HEK293 (cell line): ENCODE results near the gene CYB5R3.
A peak's percentile ranks its signal among the peaks of the same experiment; 100 is the strongest.

Experiments used
- BCL11B ChIP-seq: fragments of 450-650 bp; formaldehyde crosslinking; IDR thresholded peaks from 2 replicates; pipeline ENCODE4 v1.5.1; 2016; ENCODE audit warnings: low read depth, missing biosample characterization, missing genetic modification characterization
- GLI4 ChIP-seq: fragments of 450-650 bp; formaldehyde crosslinking; IDR thresholded peaks from 2 replicates; pipeline ENCODE4 v1.5.1; 2016; ENCODE audit warnings: missing biosample characterization, missing genetic modification characterization
- GLIS2 ChIP-seq: fragments of 450-650 bp; formaldehyde crosslinking; IDR thresholded peaks from 2 replicates; pipeline ENCODE4 v1.5.1; 2016; ENCODE audit warnings: missing biosample characterization, missing genetic modification characterization
- HOXD13 ChIP-seq: sonication (generic); formaldehyde crosslinking; IDR thresholded peaks from 2 replicates; pipeline ENCODE4 v1.8.0; 2022; ENCODE audit warnings: missing genetic modification reagents, borderline replicate concordance
- KLF1 ChIP-seq: fragments of 450-650 bp; formaldehyde crosslinking; IDR thresholded peaks from 2 replicates; pipeline ENCODE4 v1.5.1; 2016; ENCODE audit warnings: missing biosample characterization, missing genetic modification characterization
- SETDB1 ChIP-seq: IDR thresholded peaks from one replicate; pipeline ENCODE4 v1.6.1; 2017; ENCODE audit warnings: mild to moderate bottlenecking, low read length, moderate library complexity, mixed read lengths; ENCODE audit not compliant: insufficient read length
- YY2 ChIP-seq: fragments of 450-650 bp; formaldehyde crosslinking; IDR thresholded peaks from 2 replicates; pipeline ENCODE4 v1.5.1; 2016; ENCODE audit warnings: missing biosample characterization, missing genetic modification characterization
- ZNF175 ChIP-seq: fragments of 450-650 bp; formaldehyde crosslinking; IDR thresholded peaks from 2 replicates; pipeline ENCODE4 v1.5.1; 2016; ENCODE audit warnings: missing biosample characterization, missing genetic modification characterization
- ZNF202 ChIP-seq: fragments of 450-650 bp; formaldehyde crosslinking; IDR thresholded peaks from 2 replicates; pipeline ENCODE4 v1.5.1; 2016; ENCODE audit warnings: missing biosample characterization, missing genetic modification characterization, borderline replicate concordance
- ZNF223 ChIP-seq: fragments of 450-650 bp; formaldehyde crosslinking; IDR thresholded peaks from 2 replicates; pipeline ENCODE4 v1.5.1; 2016; ENCODE audit warnings: missing biosample characterization, missing genetic modification characterization
- ZNF292 ChIP-seq: fragments of 450-650 bp; formaldehyde crosslinking; IDR thresholded peaks from 2 replicates; pipeline ENCODE4 v1.5.1; 2016; ENCODE audit warnings: low read depth, missing biosample characterization, missing genetic modification characterization, borderline replicate concordance
- ZNF335 ChIP-seq: fragments of 450-650 bp; formaldehyde crosslinking; conservative IDR thresholded peaks from 2 replicates; pipeline ENCODE4 v1.5.1; 2016; ENCODE audit warnings: missing biosample characterization, missing genetic modification characterization
- ZNF394 ChIP-seq: fragments of 450-650 bp; formaldehyde crosslinking; IDR thresholded peaks from 2 replicates; pipeline ENCODE4 v1.5.1; 2016; ENCODE audit warnings: missing biosample characterization, missing genetic modification characterization, mild to moderate bottlenecking, moderate library complexity, borderline replicate concordance
- ZNF423 ChIP-seq: fragments of 450-650 bp; formaldehyde crosslinking; IDR thresholded peaks from 2 replicates; pipeline ENCODE4 v1.5.1; 2016; ENCODE audit warnings: missing biosample characterization, missing genetic modification characterization
- ZNF530 ChIP-seq: fragments of 450-650 bp; formaldehyde crosslinking; IDR thresholded peaks from 2 replicates; pipeline ENCODE4 v1.5.1; 2016; ENCODE audit warnings: low read depth, missing biosample characterization, missing genetic modification characterization
- ZNF555 ChIP-seq: fragments of 450-650 bp; formaldehyde crosslinking; conservative IDR thresholded peaks from 2 replicates; pipeline ENCODE4 v1.5.1; 2017; ENCODE audit warnings: missing biosample characterization, mild to moderate bottlenecking, missing genetic modification characterization, inconsistent platforms
- ZNF600 ChIP-seq: fragments of 450-650 bp; formaldehyde crosslinking; IDR thresholded peaks from 2 replicates; pipeline ENCODE4 v1.5.1; 2016; ENCODE audit warnings: missing biosample characterization, missing genetic modification characterization
- ZNF654 ChIP-seq: fragments of 450-650 bp; formaldehyde crosslinking; IDR thresholded peaks from 2 replicates; pipeline ENCODE4 v1.5.1; 2016; ENCODE audit warnings: low read depth, missing biosample characterization, missing genetic modification characterization
- ZNF707 ChIP-seq: fragments of 450-650 bp; formaldehyde crosslinking; IDR thresholded peaks from 2 replicates; pipeline ENCODE4 v1.5.1; 2016; ENCODE audit warnings: missing biosample characterization, missing genetic modification characterization
- ZNF76 ChIP-seq: fragments of 450-650 bp; formaldehyde crosslinking; IDR thresholded peaks from 2 replicates; pipeline ENCODE4; 2016; ENCODE audit warnings: low read depth, missing biosample characterization, missing genetic modification characterization, borderline replicate concordance
- ZNF777 ChIP-seq: fragments of 450-650 bp; formaldehyde crosslinking; IDR thresholded peaks from 2 replicates; pipeline ENCODE4 v1.5.1; 2017; ENCODE audit warnings: missing biosample characterization, missing genetic modification characterization, borderline replicate concordance
- ZNF792 ChIP-seq: fragments of 450-650 bp; formaldehyde crosslinking; IDR thresholded peaks from 2 replicates; pipeline ENCODE4 v1.5.1; 2016; ENCODE audit warnings: missing biosample characterization, missing genetic modification characterization
- ZXDB ChIP-seq: fragments of 450-650 bp; formaldehyde crosslinking; IDR thresholded peaks from 2 replicates; pipeline ENCODE4 v1.5.1; 2016; ENCODE audit warnings: missing biosample characterization, missing genetic modification characterization
- TF ChIP-seq, protein P1 (sequence below): fragments of 450-650 bp; formaldehyde crosslinking; IDR thresholded peaks from 2 replicates; pipeline ENCODE4 v1.5.1; 2016; ENCODE audit warnings: missing biosample characterization, missing genetic modification characterization, low read depth
- TF ChIP-seq, protein P2 (sequence below): fragments of 450-650 bp; formaldehyde crosslinking; IDR thresholded peaks from 2 replicates; pipeline ENCODE4 v1.5.1; 2016; ENCODE audit warnings: missing biosample characterization, missing genetic modification characterization
- TF ChIP-seq, protein P3 (sequence below): fragments of 450-650 bp; formaldehyde crosslinking; IDR thresholded peaks from 2 replicates; pipeline ENCODE4 v1.5.1; 2016; ENCODE audit warnings: missing biosample characterization, missing genetic modification characterization
- TF ChIP-seq, protein P4 (sequence below): fragments of 450-650 bp; formaldehyde crosslinking; conservative IDR thresholded peaks from 2 replicates; pipeline ENCODE4 v1.5.1; 2016; ENCODE audit warnings: low read depth, missing biosample characterization, missing genetic modification characterization

CYB5R3 gene

DNA sequence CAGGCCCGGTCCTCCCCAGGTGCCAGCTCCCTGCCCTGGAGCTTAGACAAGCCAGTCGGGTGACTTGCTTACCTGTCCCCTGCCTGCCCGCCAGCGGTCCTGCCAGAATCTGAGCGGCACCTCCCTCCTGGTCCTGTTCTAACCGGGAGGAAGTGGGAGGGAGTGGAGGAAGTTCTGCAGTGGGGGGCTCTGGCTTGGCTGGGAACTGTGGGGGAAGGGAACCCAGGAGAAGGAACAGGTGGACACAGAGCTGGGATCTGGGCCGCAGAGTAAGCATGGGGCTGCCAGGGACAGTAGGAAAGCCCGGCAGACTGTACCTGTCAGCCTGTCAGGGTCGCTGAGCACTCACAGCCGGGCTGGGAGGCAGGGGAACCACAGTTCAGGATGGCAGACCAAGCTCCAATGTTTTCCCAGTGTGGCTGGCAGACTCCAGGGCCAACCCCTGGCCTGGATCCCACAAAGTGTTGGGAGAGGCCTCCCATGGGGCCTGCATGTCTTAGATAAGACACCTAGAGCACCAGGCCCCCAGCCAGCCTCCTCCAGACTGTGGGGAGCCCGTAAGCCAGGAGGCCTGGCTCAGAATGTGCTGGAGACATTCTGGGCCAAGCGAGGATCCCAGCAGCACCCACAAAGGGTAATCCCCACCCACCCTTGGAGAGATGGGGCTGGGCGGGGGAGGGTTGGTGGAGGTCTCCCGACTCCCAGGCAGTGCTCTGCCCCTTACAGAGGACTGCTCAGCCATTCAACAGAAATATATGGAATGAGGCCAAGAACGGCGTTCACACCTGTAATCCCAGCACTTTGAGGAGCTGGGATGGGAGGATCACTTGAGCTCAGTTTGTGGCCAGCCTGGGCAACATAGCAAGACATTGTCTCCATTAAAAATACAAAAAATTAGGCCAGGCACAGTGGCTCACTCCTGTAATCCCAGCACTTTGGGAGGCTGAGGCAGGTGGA is 2.3 kb downstream of the CYB5R3 start (continued):
- no peak for TF ChIP-seq YY2 (tag by site-specific recombination)
- no peak for TF ChIP-seq GLI4 (tag by site-specific recombination)
- no peak for TF ChIP-seq ZNF777
- TF ChIP-seq ZNF292, result no peak
- TF ChIP-seq ZNF423 (tag by site-specific recombination), result peak; percentile 38; the same call in 1 of the 2 replicates
- TF ChIP-seq HOXD13, result no peak
- TF ChIP-seq ZNF175 (tag by site-specific recombination), result no peak
- no peak for TF ChIP-seq ZNF394
- peak; percentile 40 for TF ChIP-seq GLIS2 (tag by site-specific recombination)
- TF ChIP-seq, protein P1, sequence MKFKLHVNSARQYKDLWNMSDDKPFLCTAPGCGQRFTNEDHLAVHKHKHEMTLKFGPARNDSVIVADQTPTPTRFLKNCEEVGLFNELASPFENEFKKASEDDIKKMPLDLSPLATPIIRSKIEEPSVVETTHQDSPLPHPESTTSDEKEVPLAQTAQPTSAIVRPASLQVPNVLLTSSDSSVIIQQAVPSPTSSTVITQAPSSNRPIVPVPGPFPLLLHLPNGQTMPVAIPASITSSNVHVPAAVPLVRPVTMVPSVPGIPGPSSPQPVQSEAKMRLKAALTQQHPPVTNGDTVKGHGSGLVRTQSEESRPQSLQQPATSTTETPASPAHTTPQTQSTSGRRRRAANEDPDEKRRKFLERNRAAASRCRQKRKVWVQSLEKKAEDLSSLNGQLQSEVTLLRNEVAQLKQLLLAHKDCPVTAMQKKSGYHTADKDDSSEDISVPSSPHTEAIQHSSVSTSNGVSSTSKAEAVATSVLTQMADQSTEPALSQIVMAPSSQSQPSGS (tag by site-specific recombination), result no peak
- TF ChIP-seq SETDB1, result no peak
- no peak for TF ChIP-seq ZNF223 (tag by site-specific recombination)
- TF ChIP-seq, protein P2, sequence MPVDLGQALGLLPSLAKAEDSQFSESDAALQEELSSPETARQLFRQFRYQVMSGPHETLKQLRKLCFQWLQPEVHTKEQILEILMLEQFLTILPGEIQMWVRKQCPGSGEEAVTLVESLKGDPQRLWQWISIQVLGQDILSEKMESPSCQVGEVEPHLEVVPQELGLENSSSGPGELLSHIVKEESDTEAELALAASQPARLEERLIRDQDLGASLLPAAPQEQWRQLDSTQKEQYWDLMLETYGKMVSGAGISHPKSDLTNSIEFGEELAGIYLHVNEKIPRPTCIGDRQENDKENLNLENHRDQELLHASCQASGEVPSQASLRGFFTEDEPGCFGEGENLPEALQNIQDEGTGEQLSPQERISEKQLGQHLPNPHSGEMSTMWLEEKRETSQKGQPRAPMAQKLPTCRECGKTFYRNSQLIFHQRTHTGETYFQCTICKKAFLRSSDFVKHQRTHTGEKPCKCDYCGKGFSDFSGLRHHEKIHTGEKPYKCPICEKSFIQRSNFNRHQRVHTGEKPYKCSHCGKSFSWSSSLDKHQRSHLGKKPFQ (tag by site-specific recombination), result peak; percentile 85
- TF ChIP-seq BCL11B, result no peak
- TF ChIP-seq ZNF530 (tag by site-specific recombination), result no peak
- TF ChIP-seq ZNF707 (tag by site-specific recombination), result no peak
- peak; percentile 48; the same call in 1 of the 2 replicates for TF ChIP-seq ZNF600
- peak; percentile 39; the same call in 1 of the 2 replicates for TF ChIP-seq KLF1 (tag by site-specific recombination)
- no peak for TF ChIP-seq ZNF202 (tag by site-specific recombination)
- peak; percentile 62 for TF ChIP-seq ZNF335 (tag by site-specific recombination)
- TF ChIP-seq, protein P3, sequence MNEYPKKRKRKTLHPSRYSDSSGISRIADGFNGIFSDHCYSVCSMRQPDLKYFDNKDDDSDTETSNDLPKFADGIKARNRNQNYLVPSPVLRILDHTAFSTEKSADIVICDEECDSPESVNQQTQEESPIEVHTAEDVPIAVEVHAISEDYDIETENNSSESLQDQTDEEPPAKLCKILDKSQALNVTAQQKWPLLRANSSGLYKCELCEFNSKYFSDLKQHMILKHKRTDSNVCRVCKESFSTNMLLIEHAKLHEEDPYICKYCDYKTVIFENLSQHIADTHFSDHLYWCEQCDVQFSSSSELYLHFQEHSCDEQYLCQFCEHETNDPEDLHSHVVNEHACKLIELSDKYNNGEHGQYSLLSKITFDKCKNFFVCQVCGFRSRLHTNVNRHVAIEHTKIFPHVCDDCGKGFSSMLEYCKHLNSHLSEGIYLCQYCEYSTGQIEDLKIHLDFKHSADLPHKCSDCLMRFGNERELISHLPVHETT (tag by site-specific recombination), result no peak
- TF ChIP-seq ZNF555 (tag by site-specific recombination), result no peak
- no peak for TF ChIP-seq ZXDB
- TF ChIP-seq, protein P4, sequence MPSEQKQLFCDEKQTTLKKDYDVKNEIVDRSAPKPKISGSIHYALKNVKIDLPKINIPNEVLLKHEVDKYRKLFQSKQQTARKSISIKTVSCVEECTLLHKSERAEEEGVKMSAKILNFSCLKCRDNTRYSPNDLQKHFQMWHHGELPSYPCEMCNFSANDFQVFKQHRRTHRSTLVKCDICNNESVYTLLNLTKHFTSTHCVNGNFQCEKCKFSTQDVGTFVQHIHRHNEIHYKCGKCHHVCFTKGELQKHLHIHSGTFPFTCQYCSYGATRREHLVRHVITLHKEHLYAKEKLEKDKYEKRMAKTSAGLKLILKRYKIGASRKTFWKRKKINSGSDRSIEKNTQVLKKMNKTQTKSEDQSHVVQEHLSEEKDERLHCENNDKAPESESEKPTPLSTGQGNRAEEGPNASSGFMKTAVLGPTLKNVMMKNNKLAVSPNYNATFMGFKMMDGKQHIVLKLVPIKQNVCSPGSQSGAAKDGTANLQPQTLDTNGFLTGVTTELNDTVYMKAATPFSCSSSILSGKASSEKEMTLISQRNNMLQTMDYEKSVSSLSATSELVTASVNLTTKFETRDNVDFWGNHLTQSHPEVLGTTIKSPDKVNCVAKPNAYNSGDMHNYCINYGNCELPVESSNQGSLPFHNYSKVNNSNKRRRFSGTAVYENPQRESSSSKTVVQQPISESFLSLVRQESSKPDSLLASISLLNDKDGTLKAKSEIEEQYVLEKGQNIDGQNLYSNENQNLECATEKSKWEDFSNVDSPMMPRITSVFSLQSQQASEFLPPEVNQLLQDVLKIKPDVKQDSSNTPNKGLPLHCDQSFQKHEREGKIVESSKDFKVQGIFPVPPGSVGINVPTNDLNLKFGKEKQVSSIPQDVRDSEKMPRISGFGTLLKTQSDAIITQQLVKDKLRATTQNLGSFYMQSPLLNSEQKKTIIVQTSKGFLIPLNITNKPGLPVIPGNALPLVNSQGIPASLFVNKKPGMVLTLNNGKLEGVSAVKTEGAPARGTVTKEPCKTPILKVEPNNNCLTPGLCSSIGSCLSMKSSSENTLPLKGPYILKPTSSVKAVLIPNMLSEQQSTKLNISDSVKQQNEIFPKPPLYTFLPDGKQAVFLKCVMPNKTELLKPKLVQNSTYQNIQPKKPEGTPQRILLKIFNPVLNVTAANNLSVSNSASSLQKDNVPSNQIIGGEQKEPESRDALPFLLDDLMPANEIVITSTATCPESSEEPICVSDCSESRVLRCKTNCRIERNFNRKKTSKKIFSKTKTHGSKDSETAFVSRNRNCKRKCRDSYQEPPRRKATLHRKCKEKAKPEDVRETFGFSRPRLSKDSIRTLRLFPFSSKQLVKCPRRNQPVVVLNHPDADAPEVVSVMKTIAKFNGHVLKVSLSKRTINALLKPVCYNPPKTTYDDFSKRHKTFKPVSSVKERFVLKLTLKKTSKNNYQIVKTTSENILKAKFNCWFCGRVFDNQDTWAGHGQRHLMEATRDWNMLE (tag by site-specific recombination), result no peak
- TF ChIP-seq ZNF792 (tag by site-specific recombination), result no peak
- no peak for TF ChIP-seq ZNF76 (tag by site-specific recombination)
- no peak for TF ChIP-seq ZNF654 (tag by site-specific recombination)
